ENCODE results near the gene ATP11A. TPM values are rescaled to one million over a fixed set of nuclear protein-coding genes. Genes with fewer than 3 reads are reported as not detected.

ATP11A gene
- total RNA-seq, 1 donor from 2014 or later, result 9.4 TPM

- DNase-seq (ENCODE audit: low spot score), result no peak
Measured at GRCh38 chr13:112709825-112710783, 20.3 kb downstream of the ATP11A start.

- no peak for DNase-seq (ENCODE audit: low spot score)
Measured at GRCh38 chr13:112710855-112711527, 21.2 kb downstream of the ATP11A start.

- peak; percentile 98 for DNase-seq (ENCODE audit: low spot score)
Measured at GRCh38 chr13:112711528-112712265, 21.9 kb downstream of the ATP11A start.

- DNase-seq (ENCODE audit: low spot score), result peak; percentile 57
Measured at GRCh38 chr13:112712451-112713207, 22.8 kb downstream of the ATP11A start.

- peak; percentile 40 for DNase-seq (ENCODE audit: low spot score)
Measured at GRCh38 chr13:112713517-112714253, 23.8 kb downstream of the ATP11A start.

- DNase-seq (ENCODE audit: low spot score), result no peak
Measured at GRCh38 chr13:112714376-112715174, 24.7 kb downstream of the ATP11A start.

GRCh38 chr13:112715210-112715609, 25.4 kb downstream of the ATP11A start:
- DNase-seq (ENCODE audit: low spot score), result no peak

- DNase-seq (ENCODE audit: low spot score), result no peak
Measured at GRCh38 chr13:112715715-112716460, 26.1 kb downstream of the ATP11A start.

- DNase-seq (ENCODE audit: low spot score), result no peak
Measured at GRCh38 chr13:112716461-112716820, 26.6 kb downstream of the ATP11A start.

- no peak for DNase-seq (ENCODE audit: low spot score)
Measured at GRCh38 chr13:112716841-112717520, 27.1 kb downstream of the ATP11A start.

GRCh38 chr13:112718318-112718717, 28.5 kb downstream of the ATP11A start:
- no peak for DNase-seq (ENCODE audit: low spot score)

GRCh38 chr13:112719016-112719415, 29.2 kb downstream of the ATP11A start:
- DNase-seq (ENCODE audit: low spot score), result no peak

GRCh38 chr13:112719556-112719955, 29.7 kb downstream of the ATP11A start:
- DNase-seq (ENCODE audit: low spot score), result peak; percentile 47

GRCh38 chr13:112720251-112720650, 30.4 kb downstream of the ATP11A start:
- DNase-seq (ENCODE audit: low spot score), result no peak

- no peak for DNase-seq (ENCODE audit: low spot score)
Measured at GRCh38 chr13:112720814-112721197, 31.0 kb downstream of the ATP11A start.

- no peak for DNase-seq (ENCODE audit: low spot score)
Measured at GRCh38 chr13:112721198-112722104, 31.6 kb downstream of the ATP11A start.

Data from umbilical cord (tissue), 2 donors.